A673 (cell line): ENCODE measurements around the gene C2CD2L. TPM values are rescaled to one million over a fixed set of nuclear protein-coding genes. Genes with fewer than 3 reads are reported as not detected.

ENCODE experiments used
- BruUV-seq: library from RNA; stranded (reverse); fragments of 400-500 nt; replicated peaks from 2 replicates; lab custom pipeline; 2021; lab: Mats Ljungman, UMichigan
- CTCF ChIA-PET: fragments of 300-600 bp; sonication (Branson Sonifier 250); formaldehyde crosslinking; loops from one replicate; lab custom pipeline; 2022; ENCODE audit warnings: antibody characterized with exemption; lab: Charles Lee
- POLR2A ChIA-PET: fragments of 300-600 bp; sonication (Branson Sonifier 250); formaldehyde crosslinking; loops from one replicate; lab custom pipeline; 2022; ENCODE audit warnings: antibody characterized with exemption; ENCODE audit not compliant: low non-redundant PET; lab: Charles Lee
- DNase-seq: peaks from one replicate; pipeline ENCODE4 v3.0.0-alpha.2; 2015; ENCODE audit warnings: low spot score
- H3K27ac ChIP-seq: fragments of 200-600 bp; sonication (generic); 2 replicates; pipeline ENCODE4 v1.5.1; 2016; ENCODE audit warnings: mixed run types, low read depth, mild to moderate bottlenecking, mixed read lengths, antibody characterized with exemption, low read length; ENCODE audit not compliant: poor library complexity, severe bottlenecking
- H3K27me3 ChIP-seq: fragments of 200-600 bp; sonication (generic); replicated peaks from 2 replicates; pipeline ENCODE4 v1.6.1; 2017; ENCODE audit warnings: mixed run types, low read depth, mild to moderate bottlenecking, mixed read lengths, antibody characterized with exemption, low read length; ENCODE audit not compliant: insufficient read depth, poor library complexity
- H3K36me3 ChIP-seq: fragments of 200-600 bp; sonication (generic); 2 replicates; pipeline ENCODE4 v1.6.1; 2016; ENCODE audit warnings: mixed run types, mild to moderate bottlenecking, mixed read lengths, antibody characterized with exemption, low read length; ENCODE audit not compliant: insufficient read depth, poor library complexity, severe bottlenecking
- H3K4me1 ChIP-seq: fragments of 200-600 bp; sonication (generic); 2 replicates; pipeline ENCODE4 v1.6.1; 2017; ENCODE audit warnings: mixed run types, mild to moderate bottlenecking, mixed read lengths, antibody characterized with exemption, low read length; ENCODE audit not compliant: insufficient read depth, poor library complexity, severe bottlenecking
- H3K4me3 ChIP-seq: fragments of 200-600 bp; sonication (generic); 2 replicates; pipeline ENCODE4 v1.5.1; 2016; ENCODE audit warnings: low read depth, mixed run types, mild to moderate bottlenecking, mixed read lengths, low read length; ENCODE audit not compliant: poor library complexity, severe bottlenecking
- H3K9me3 ChIP-seq: fragments of 200-600 bp; sonication (generic); 2 replicates; pipeline ENCODE4 v1.6.1; 2016; ENCODE audit warnings: mixed run types, low read depth, mild to moderate bottlenecking, mixed read lengths, antibody characterized with exemption, low read length; ENCODE audit not compliant: poor library complexity, severe bottlenecking
- EZH2 ChIP-seq: fragments of 200-600 bp; sonication (generic); IDR thresholded peaks from 2 replicates; pipeline ENCODE4 v1.6.1; 2017; ENCODE audit warnings: borderline replicate concordance, low read depth, mild to moderate bottlenecking, mixed read lengths, antibody characterized with exemption, low read length; ENCODE audit not compliant: poor library complexity, severe bottlenecking
- intact Hi-C: fragments of 100-400 bp; cut with micrococcal nuclease; formaldehyde crosslinking; loops from one replicate; pipeline ENCODE4 v1.10.0; 2022; ENCODE audit not compliant: unreplicated experiment
- total RNA-seq: library from RNA; stranded (reverse); gene quantifications from 2 replicates; pipeline ENCODE4 v1.2.3, GENCODE V29; 2021
- TF ChIP-seq, protein P1 (sequence below): fragments of 300-800, 200-600 bp; sonication (generic); conservative IDR thresholded peaks from 2 replicates; pipeline ENCODE4 v1.5.1; 2017; ENCODE audit warnings: low read depth, mild to moderate bottlenecking, antibody characterized with exemption, low read length, moderate library complexity, mixed read lengths

The C2CD2L gene
- total RNA-seq, 1 experiment from 2014 or later = 17.8 TPM

DNA sequence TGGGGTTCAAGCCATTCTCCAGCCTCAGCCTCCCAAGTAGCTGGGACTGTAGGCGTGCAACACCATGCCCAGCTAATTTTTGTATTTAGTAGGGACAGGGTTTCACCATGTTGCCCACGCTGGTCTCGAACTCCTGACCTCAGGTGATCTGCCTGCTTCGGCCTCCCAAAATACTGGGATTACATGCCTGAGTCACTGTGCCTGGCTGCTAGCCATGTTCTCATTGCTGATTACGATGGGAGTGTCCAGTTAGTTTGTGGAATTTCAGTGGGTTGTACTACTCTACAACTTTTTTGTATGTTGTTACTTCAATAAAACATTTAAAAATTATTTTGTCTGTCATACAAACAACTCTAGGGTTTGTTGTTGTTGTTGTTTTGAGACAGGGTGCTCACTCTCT, 44.4 kb upstream of the C2CD2L start:
- BruUV-seq = no TSS peak
- Histone ChIP-seq H3K4me3 (no peak overlapping the region), H3K27ac (no peak overlapping the region), H3K36me3 (no peaks in the 10 kb centered on the region), H3K27me3 (no peaks in the 10 kb centered on the region), H3K9me3 (no peaks in the 10 kb centered on the region), H3K4me1 (peaks cover 3% of the 10 kb centered on the region)
- TF ChIP-seq EZH2 = no peak
- TF ChIP-seq, protein P1, sequence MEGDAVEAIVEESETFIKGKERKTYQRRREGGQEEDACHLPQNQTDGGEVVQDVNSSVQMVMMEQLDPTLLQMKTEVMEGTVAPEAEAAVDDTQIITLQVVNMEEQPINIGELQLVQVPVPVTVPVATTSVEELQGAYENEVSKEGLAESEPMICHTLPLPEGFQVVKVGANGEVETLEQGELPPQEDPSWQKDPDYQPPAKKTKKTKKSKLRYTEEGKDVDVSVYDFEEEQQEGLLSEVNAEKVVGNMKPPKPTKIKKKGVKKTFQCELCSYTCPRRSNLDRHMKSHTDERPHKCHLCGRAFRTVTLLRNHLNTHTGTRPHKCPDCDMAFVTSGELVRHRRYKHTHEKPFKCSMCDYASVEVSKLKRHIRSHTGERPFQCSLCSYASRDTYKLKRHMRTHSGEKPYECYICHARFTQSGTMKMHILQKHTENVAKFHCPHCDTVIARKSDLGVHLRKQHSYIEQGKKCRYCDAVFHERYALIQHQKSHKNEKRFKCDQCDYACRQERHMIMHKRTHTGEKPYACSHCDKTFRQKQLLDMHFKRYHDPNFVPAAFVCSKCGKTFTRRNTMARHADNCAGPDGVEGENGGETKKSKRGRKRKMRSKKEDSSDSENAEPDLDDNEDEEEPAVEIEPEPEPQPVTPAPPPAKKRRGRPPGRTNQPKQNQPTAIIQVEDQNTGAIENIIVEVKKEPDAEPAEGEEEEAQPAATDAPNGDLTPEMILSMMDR = no peak
- POLR2A ChIA-PET = no interaction called here
- no peak for DNase-seq
- CTCF ChIA-PET = no interaction called here
- intact Hi-C loops = no loop called here

DNA sequence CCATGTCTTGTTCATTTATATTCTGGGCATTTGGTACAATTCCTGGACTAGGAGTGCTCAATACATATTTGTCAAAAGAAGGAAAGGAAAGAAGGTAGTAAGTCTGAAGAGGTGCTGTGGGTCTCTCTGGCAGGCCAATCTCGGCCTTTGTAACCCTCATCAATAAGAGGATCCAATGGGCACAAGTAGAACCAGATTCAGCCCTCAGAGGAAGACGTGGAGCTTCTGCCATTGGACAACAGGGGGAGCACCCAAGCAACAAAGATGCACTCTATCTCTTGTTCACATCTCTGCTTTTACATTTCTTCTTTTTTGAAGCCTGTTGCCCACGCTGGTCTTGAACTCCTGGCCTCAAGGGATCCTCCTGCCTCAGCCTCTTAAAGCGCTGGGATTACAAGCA, 41.8 kb upstream of the C2CD2L start:
- no peaks in the 10 kb centered on the region for H3K27me3 ChIP-seq
- intact Hi-C loops = loop anchor here (5.0 kb wide), 1 partner anchor 37 kb away; the partner anchor contains the start of gene DPAGT1
- BruUV-seq = no TSS peak

DNA sequence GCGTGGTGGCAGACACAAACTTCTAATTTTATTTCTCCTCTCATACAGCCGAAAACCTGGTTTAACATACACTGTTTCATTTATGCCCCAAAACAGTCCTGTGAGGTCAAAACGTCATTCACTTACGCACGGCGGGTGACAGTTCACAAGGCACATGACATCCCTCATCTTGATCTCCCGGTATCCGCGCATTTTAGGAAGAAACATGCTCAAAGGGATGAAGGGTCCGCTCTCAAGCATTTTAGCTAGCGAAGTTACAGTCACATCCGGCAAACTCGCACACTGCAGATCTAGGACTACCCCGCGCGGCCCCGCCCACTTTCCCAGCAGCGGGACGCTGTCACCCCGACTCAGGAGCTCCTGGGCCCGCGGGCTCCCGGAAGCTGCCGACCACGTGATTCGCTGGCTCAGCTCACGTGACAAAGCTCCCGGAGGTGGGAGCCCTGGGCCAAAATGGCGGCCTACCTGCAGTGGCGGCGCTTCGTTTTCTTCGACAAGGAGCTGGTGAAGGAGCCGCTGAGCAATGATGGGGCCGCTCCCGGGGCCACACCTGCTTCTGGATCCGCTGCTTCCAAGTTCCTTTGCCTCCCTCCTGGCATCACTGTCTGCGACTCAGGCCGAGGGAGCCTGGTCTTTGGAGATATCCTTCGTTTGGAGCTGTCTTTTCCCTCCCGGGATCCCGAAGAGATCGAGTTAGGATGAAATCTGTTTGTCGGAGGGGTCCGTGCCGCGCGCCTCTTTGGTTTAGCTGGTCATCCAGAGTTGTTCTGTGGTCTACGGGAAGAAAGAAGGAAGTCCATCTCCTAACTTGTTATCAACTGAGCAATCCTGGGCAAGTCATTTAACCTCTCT, 39.5 kb upstream of the C2CD2L start, which contains the start of gene VPS11:
Gene VPS11, plus strand, starts transcription at position 448 of the 852 bp plus-strand sequence. Its CDS starts 6 bp downstream, at position 454.
- H3K9me3 ChIP-seq = no peaks in the 10 kb centered on the region
- H3K27me3 ChIP-seq = no peaks in the 10 kb centered on the region
- H3K27ac ChIP-seq = peak within 1 kb of the TSS; percentile 73
- ChIA-PET CTCF (interaction anchor here (0.5 to 1.1 kb wide), 10 partner anchors 18 to 915 kb away, joined by 3 to 5 read pairs (median 3); partner anchors contain the start of genes CBL and SCN4B), POLR2A (interaction anchor here (0.7 to 1.1 kb wide), 3 partner anchors 11 to 156 kb away, joined by 4 to 15 read pairs (median 5); no protein-coding TSS in a partner anchor)
- BruUV-seq = TSS peak; percentile 75
- DNase-seq = peak; percentile 99
- peaks cover 5% of the 10 kb centered on the region for H3K4me1 ChIP-seq
- peak within 1 kb of the TSS; percentile 71 for H3K4me3 ChIP-seq
- intact Hi-C loops = loop anchor here (1.0 to 5.0 kb wide), 3 partner anchors 19 to 130 kb away; partner anchors contain the start of gene DPAGT1
- peaks cover 15% of the 10 kb centered on the region for H3K36me3 ChIP-seq
- TF ChIP-seq, protein P1 = no peak
- no peak for TF ChIP-seq EZH2

More for the DNA sequence above, 41.8 kb upstream of the C2CD2L start:
- peaks cover 5% of the 10 kb centered on the region for H3K4me1 ChIP-seq
- peak; percentile 70 for DNase-seq
- H3K36me3 ChIP-seq = peaks cover 4% of the 10 kb centered on the region
- no peaks in the 10 kb centered on the region for H3K9me3 ChIP-seq
- ChIA-PET POLR2A (no interaction called here), CTCF (interaction anchor here (0.6 to 1.1 kb wide), 6 partner anchors 9 to 896 kb away, joined by 3 to 7 read pairs (median 4); no protein-coding TSS in a partner anchor)
- H3K4me3 ChIP-seq = no peak overlapping the region
- H3K27ac ChIP-seq = no peak overlapping the region
- TF ChIP-seq, protein P1 = peak; percentile 69
- no peak for TF ChIP-seq EZH2
